Gastrocnemius medialis (tissue), 4 donors: ENCODE measurements around the gene CHI3L1.

ENCODE experiments used
- CTCF ChIP-seq, 5 experiments: fragments of 450-650 bp in 3 of 5; fragments of 200-600 bp in 2 of 5; sonication (generic) in 2 of 5; IDR thresholded peaks in 4 of 5; conservative IDR thresholded peaks in 1 of 5; 1 replicate in 4 of 5; 2 replicates in 1 of 5; pipeline ENCODE4 v1.5.1; 2016 to 2019; ENCODE audit warnings: antibody characterized with exemption in 5 of 5, mild to moderate bottlenecking in 3 of 5, moderate library complexity in 3 of 5
- POLR2A ChIP-seq, 2 donors: fragments of 450-650 bp; IDR thresholded peaks; one replicate each; pipeline ENCODE4 v1.6.1; 2017; ENCODE audit warnings: antibody characterized with exemption in 2 of 2, mild to moderate bottlenecking in 2 of 2, moderate library complexity in 2 of 2

GRCh38 chr1:203181586-203182386 lies 4.7 kb downstream of the CHI3L1 start:
- TF ChIP-seq CTCF (IDR thresholded peaks at IDR 0.05 in 4 of 5, conservative IDR thresholded peaks at IDR 0.05 in 1 of 5) (no peak), POLR2A (IDR thresholded peaks at IDR 0.05) (no peak)
